Natural killer cell (primary cell): ENCODE measurements around the gene GABRA5. TPM values are rescaled to one million over a fixed set of nuclear protein-coding genes. Genes with fewer than 3 reads are reported as not detected.

Source experiments
- ATAC-seq, 3 donors: fragments of 150-1000 bp in 2 of 3; fragments of 200-7000 bp in 1 of 3; cut with Tn5 transposase; 1 replicate in 1 of 3; 2 replicates in 2 of 3; pipeline ENCODE4 v1.10.0; 2021; ENCODE audit warnings: mild to moderate bottlenecking in 2 of 3, moderate library complexity in 2 of 3
- DNase-seq, 2 donors: peaks; one replicate each; pipeline versions ENCODE4 v3.0.0 to v3.0.0-alpha.2; 2013 to 2021; ENCODE audit warnings: mixed read lengths in 1 of 2
- H3K27ac ChIP-seq: one replicate; pipeline ENCODE4 v1.5.1; 2013; ENCODE audit warnings: mild to moderate bottlenecking, low read length
- H3K27me3 ChIP-seq: one replicate; pipeline ENCODE4 v1.6.1; 2013; ENCODE audit warnings: low read length; ENCODE audit not compliant: control insufficient read depth, insufficient read depth
- H3K36me3 ChIP-seq: one replicate; pipeline ENCODE4 v1.6.1; 2013; ENCODE audit warnings: low read length; ENCODE audit not compliant: control insufficient read depth, insufficient read depth
- H3K4me1 ChIP-seq: one replicate; pipeline ENCODE4 v1.6.1; 2013; ENCODE audit warnings: low read length; ENCODE audit not compliant: control insufficient read depth, insufficient read depth
- H3K4me3 ChIP-seq: one replicate; pipeline ENCODE4 v1.5.1; 2013; ENCODE audit warnings: low read length
- H3K9me3 ChIP-seq: one replicate; pipeline ENCODE4 v1.6.1; 2013; ENCODE audit warnings: low read length; ENCODE audit not compliant: control insufficient read depth, insufficient read depth
- H3K27ac Mint-ChIP-seq, 2 donors: one replicate each; pipeline ENCODE4 v1.8.0; 2022; ENCODE audit warnings: mild to moderate bottlenecking in 2 of 2, mixed read lengths in 2 of 2, moderate library complexity in 1 of 2
- H3K27me3 Mint-ChIP-seq, 2 donors: one replicate each; pipeline ENCODE4 v1.8.0; 2022; ENCODE audit warnings: low read depth in 2 of 2, mixed read lengths in 2 of 2
- H3K36me3 Mint-ChIP-seq: one replicate; pipeline ENCODE4 v1.8.0; 2022; ENCODE audit warnings: mixed read lengths
- H3K4me1 Mint-ChIP-seq, 2 donors: one replicate each; pipeline ENCODE4 v1.8.0; 2022; ENCODE audit warnings: mixed read lengths in 2 of 2
- H3K4me3 Mint-ChIP-seq: one replicate; pipeline ENCODE4 v1.8.0; 2022; ENCODE audit warnings: mild to moderate bottlenecking, moderate library complexity, mixed read lengths
- H3K9me3 Mint-ChIP-seq, 2 donors: one replicate each; pipeline ENCODE4 v1.8.0; 2022; ENCODE audit warnings: mixed read lengths in 2 of 2
- CTCF ChIP-seq: fragments of 200-600 bp; IDR thresholded peaks from one replicate; pipeline ENCODE4 v1.8.0; 2022; ENCODE audit warnings: antibody characterized with exemption
- WGBS: methylation state at CpG from one replicate; pipeline ENCODE4 v1.1.7; 2013; ENCODE audit warnings: missing lambda C conversion rate; ENCODE audit not compliant: insufficient coverage; 5-methylcytosine and 5-hydroxymethylcytosine counted together
- intact Hi-C: fragments of 100-400 bp; cut with micrococcal nuclease; formaldehyde crosslinking; loops from one replicate; pipeline ENCODE4 v1.14.2; 2022
- total RNA-seq, 4 donors: library from RNA; stranded (reverse); fragments of 120-200 nt in 1 of 4; gene quantifications; one replicate each; pipeline versions ENCODE4 v1.2.3 to v1.2.4, GENCODE V29; 2013 to 2022

GABRA5 gene
- total RNA-seq, 3 donors from 2014 or later (not counting 1 experiment from before 2014, with no cell fraction given) = not detected

GRCh38 chr15:26971271-26972018, 104.6 kb downstream of the GABRA5 start:
- H3K27ac Mint-ChIP-seq = no peak overlapping the region
- H3K9me3 Mint-ChIP-seq = no peaks in the 10 kb centered on the region
- Histone ChIP-seq H3K36me3 (no peaks in the 10 kb centered on the region), H3K27ac (no peak overlapping the region), H3K27me3 (peaks cover 3% of the 10 kb centered on the region), H3K4me1 (no peaks in the 10 kb centered on the region), H3K4me3 (no peak overlapping the region), H3K9me3 (no peaks in the 10 kb centered on the region)
- H3K27me3 Mint-ChIP-seq = peaks cover 0 to 13% of the 10 kb centered on the region in 2 donors
- ATAC-seq (no peak), DNase-seq (no peak)
- H3K4me1 Mint-ChIP-seq = no peaks in the 10 kb centered on the region
- H3K4me3 Mint-ChIP-seq = no peak overlapping the region
- TF ChIP-seq CTCF = no peak
- H3K36me3 Mint-ChIP-seq = no peaks in the 10 kb centered on the region
- WGBS = 9% methylated on average over 72 of the region's 72 CpGs
- intact Hi-C loops = no loop called here

GRCh38 chr15:26972636-26973035, 105.8 kb downstream of the GABRA5 start:
- ATAC-seq = no peak

GRCh38 chr15:26974120-26974780, 107.4 kb downstream of the GABRA5 start:
- intact Hi-C loops = no loop called here
- Mint-ChIP-seq H3K27ac (no peak overlapping the region), H3K27me3 (peaks cover 0 to 13% of the 10 kb centered on the region in 2 donors), H3K4me3 (no peak overlapping the region), H3K4me1 (no peaks in the 10 kb centered on the region), H3K36me3 (no peaks in the 10 kb centered on the region), H3K9me3 (peaks cover 0 to 5% of the 10 kb centered on the region in 2 donors)
- TF ChIP-seq CTCF = no peak
- Histone ChIP-seq H3K27ac (no peak overlapping the region), H3K27me3 (peaks cover 3% of the 10 kb centered on the region), H3K4me3 (no peak overlapping the region), H3K9me3 (no peaks in the 10 kb centered on the region), H3K4me1 (no peaks in the 10 kb centered on the region), H3K36me3 (no peaks in the 10 kb centered on the region)
- ATAC-seq (no peak), DNase-seq (no peak)
- WGBS = 35% methylated on average over 8 of the region's 9 CpGs

More at GRCh38 chr15:26972636-26973035, 105.8 kb downstream of the GABRA5 start:
- WGBS = 76% methylated on average over 2 of the region's 2 CpGs
- Mint-ChIP-seq H3K27me3 (peaks cover 0 to 13% of the 10 kb centered on the region in 2 donors), H3K36me3 (no peaks in the 10 kb centered on the region), H3K4me3 (no peak overlapping the region), H3K4me1 (no peaks in the 10 kb centered on the region), H3K9me3 (peaks cover 0 to 3% of the 10 kb centered on the region in 2 donors), H3K27ac (no peak overlapping the region)
- H3K4me3 ChIP-seq = no peak overlapping the region
- intact Hi-C loops = no loop called here
- H3K4me1 ChIP-seq = no peaks in the 10 kb centered on the region
- no peak overlapping the region for H3K27ac ChIP-seq
- no peak for TF ChIP-seq CTCF
- H3K9me3 ChIP-seq = no peaks in the 10 kb centered on the region
- no peak for DNase-seq
- H3K36me3 ChIP-seq = no peaks in the 10 kb centered on the region
- peaks cover 3% of the 10 kb centered on the region for H3K27me3 ChIP-seq
